Tibial nerve (tissue), 3 donors: ENCODE measurements around the gene MEF2C.

Source experiments
- POLR2A ChIP-seq, 2 donors: fragments of 450-650 bp; IDR thresholded peaks; one replicate each; pipeline ENCODE4 v1.6.1; 2017; ENCODE audit warnings: antibody characterized with exemption in 2 of 2, mild to moderate bottlenecking in 2 of 2, moderate library complexity in 2 of 2
- TF ChIP-seq, protein P1 (sequence below), 5 experiments: fragments of 200-600 bp in 3 of 5; fragments of 450-650 bp in 2 of 5; sonication (generic) in 3 of 5; IDR thresholded peaks; one replicate each; pipeline ENCODE4 v1.5.1; 2016 to 2019; ENCODE audit warnings: antibody characterized with exemption in 5 of 5, mild to moderate bottlenecking in 3 of 5, moderate library complexity in 2 of 5

DNA sequence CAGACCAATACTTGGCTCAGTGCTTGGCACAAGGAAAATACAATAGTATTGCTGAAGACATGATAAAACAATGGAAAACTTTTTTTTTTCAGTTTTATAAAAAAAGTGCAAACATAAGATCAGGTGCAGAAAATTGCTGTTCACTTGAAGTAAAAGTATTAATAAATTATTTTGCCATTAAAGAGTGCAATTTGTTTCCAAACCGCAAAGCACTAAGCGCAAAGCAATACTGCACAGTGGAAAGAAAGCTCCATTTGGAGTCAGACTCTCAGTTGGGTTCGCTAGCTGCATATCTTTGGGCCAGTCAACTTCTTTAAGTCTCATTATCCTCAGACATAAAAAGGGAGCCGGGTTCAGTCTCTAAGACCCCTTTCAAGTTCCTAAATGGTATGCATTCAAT lies 45.8 kb downstream of the MEF2C start:
- TF ChIP-seq, protein P1, sequence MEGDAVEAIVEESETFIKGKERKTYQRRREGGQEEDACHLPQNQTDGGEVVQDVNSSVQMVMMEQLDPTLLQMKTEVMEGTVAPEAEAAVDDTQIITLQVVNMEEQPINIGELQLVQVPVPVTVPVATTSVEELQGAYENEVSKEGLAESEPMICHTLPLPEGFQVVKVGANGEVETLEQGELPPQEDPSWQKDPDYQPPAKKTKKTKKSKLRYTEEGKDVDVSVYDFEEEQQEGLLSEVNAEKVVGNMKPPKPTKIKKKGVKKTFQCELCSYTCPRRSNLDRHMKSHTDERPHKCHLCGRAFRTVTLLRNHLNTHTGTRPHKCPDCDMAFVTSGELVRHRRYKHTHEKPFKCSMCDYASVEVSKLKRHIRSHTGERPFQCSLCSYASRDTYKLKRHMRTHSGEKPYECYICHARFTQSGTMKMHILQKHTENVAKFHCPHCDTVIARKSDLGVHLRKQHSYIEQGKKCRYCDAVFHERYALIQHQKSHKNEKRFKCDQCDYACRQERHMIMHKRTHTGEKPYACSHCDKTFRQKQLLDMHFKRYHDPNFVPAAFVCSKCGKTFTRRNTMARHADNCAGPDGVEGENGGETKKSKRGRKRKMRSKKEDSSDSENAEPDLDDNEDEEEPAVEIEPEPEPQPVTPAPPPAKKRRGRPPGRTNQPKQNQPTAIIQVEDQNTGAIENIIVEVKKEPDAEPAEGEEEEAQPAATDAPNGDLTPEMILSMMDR (IDR thresholded peaks at IDR 0.05) = no peak
- no peak for TF ChIP-seq POLR2A (IDR thresholded peaks at IDR 0.05)
